ENCODE measurements around the gene CGB8.

GRCh38 chr19:49064029-49064629, 15.2 kb upstream of the CGB8 start:
- TF ChIP-seq, protein P1, sequence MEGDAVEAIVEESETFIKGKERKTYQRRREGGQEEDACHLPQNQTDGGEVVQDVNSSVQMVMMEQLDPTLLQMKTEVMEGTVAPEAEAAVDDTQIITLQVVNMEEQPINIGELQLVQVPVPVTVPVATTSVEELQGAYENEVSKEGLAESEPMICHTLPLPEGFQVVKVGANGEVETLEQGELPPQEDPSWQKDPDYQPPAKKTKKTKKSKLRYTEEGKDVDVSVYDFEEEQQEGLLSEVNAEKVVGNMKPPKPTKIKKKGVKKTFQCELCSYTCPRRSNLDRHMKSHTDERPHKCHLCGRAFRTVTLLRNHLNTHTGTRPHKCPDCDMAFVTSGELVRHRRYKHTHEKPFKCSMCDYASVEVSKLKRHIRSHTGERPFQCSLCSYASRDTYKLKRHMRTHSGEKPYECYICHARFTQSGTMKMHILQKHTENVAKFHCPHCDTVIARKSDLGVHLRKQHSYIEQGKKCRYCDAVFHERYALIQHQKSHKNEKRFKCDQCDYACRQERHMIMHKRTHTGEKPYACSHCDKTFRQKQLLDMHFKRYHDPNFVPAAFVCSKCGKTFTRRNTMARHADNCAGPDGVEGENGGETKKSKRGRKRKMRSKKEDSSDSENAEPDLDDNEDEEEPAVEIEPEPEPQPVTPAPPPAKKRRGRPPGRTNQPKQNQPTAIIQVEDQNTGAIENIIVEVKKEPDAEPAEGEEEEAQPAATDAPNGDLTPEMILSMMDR (IDR thresholded peaks at IDR 0.05; ENCODE audit: low read depth, low read length, missing input control), result no peak
- TF ChIP-seq ZBTB33 (IDR thresholded peaks at IDR 0.05), result no peak
- TF ChIP-seq EGR1 (IDR thresholded peaks at IDR 0.05; ENCODE audit: low read depth in 2 of 2), result no peak
- TF ChIP-seq RXRA (IDR thresholded peaks at IDR 0.05), result no peak
- TF ChIP-seq SP1 (IDR thresholded peaks at IDR 0.05), result no peak
- no peak for TF ChIP-seq REST (IDR thresholded peaks at IDR 0.05)
- TF ChIP-seq YY1 (IDR thresholded peaks at IDR 0.05), result no peak
- TF ChIP-seq JUND (IDR thresholded peaks at IDR 0.05), result no peak
- no peak for TF ChIP-seq FOXA1 (IDR thresholded peaks at IDR 0.05)

All from liver (tissue), 3 donors.